ENCODE measurements around the gene DIP2C.
"Not testable (repeated sequence)": the region's sequence is repeated elsewhere in the genome, so short reads cannot be mapped to it uniquely, and the experiment has no call there.

Gene DIP2C

DNA sequence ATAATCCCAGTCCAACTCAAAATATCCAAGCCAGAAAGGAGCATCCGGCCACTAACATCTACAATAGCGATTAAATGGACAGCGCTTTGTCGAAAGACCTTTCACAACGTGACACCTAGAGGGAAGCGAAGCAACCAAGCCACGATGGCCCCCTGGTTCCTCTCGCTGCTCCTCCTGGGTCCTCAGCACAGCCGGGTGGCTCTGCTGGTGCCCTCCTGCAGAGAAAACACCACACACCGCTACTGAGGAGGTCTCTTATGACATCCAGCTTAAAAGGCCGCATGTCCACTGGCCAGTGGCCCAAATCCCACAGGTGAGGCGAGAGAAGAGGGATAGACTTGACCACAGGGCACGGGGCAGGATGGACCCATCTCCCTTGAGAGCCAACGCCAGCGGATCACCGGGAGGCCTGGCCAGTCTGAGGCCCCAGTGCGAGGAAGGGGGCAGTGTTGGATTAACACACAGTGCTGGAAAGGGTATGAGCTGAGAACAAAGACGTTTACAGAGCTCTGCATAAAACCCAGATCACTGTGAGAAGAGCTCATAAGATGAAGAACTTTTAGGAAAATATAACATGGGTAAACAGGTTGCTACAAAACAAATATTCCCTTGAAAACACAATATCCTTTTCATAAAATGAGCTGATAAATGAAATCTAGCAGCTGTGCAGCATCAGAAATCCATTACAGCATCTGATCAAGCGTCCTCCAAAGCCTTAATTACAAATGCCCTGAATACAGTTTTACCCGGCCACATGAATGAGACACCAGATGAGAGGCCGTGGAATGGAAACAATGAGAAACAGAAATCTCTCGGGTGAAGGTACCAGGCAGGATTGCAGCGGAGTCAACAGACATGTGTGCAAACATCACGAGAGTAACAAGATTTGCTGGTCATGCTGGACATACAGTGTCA, 236.7 kb downstream of the DIP2C start:
- Mint-ChIP-seq H3K4me1 (peaks cover 3 to 22% of the 10 kb centered on the region in 2 donors), H3K36me3 (no peaks in the 10 kb centered on the region), H3K4me3 (no peak overlapping the region)

DNA sequence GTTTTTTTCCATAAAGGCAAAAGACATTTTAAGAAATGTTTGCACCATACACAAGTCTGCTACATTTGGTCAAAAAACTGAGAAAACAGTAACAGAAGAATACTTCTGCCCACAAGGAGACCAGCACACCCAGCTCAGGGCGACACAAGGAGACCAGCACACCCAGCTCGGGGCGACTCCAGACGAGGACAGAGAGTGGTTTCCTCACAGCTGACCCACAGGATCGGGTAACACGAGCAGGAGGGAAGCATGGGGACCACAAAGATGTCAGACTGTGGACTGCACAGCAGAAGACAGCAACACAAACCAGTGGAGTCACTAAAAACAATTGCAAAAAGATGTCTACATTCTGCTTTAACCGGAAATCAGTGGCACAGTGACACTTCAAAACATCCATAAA, 237.6 kb downstream of the DIP2C start:
- Mint-ChIP-seq H3K4me3 (no peak overlapping the region), H3K36me3 (no peaks in the 10 kb centered on the region), H3K9me3 (no peaks in the 10 kb centered on the region), H3K4me1 (peaks cover 3 to 22% of the 10 kb centered on the region in 2 donors), H3K27me3 (peaks cover 0 to 5% of the 10 kb centered on the region in 2 donors), H3K27ac (no peak overlapping the region)
- ATAC-seq (replicated peaks), result no peak
- DNase-seq, result no peak

More for the DNA sequence above, 236.7 kb downstream of the DIP2C start:
- Mint-ChIP-seq H3K9me3 (no peaks in the 10 kb centered on the region), H3K27me3 (peaks cover 0 to 5% of the 10 kb centered on the region in 2 donors), H3K27ac (no peak overlapping the region)
- ATAC-seq (replicated peaks), result no peak
- DNase-seq, result no peak

DNA sequence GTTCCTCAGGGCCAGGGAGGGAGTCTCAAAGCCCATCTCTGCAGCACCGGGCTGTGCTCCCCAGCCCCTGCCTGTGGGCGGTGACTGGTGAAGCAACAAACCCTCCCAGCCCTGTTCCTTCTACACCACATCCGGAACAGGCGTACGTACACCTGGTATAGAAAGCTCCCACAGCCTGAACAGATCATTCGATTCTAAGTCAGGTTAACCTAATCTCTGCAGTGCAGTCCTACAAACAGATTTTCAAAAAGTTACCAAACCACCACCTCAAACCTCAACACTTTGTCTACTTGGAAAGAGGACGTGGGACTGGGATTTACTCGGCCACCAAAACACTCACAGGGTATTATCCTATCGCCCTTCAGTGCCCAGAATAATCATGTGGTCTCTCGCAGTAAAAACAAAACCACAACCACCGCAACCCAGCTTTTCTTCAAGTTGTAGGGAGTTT, 238.4 kb downstream of the DIP2C start:
- Mint-ChIP-seq H3K4me3 (peak overlapping the region; percentile 38 to 45), H3K9me3 (no peaks in the 10 kb centered on the region), H3K36me3 (no peaks in the 10 kb centered on the region), H3K27ac (no peak overlapping the region), H3K4me1 (peaks cover 3 to 22% of the 10 kb centered on the region in 2 donors), H3K27me3 (peaks cover 0 to 5% of the 10 kb centered on the region in 2 donors)
- ATAC-seq (replicated peaks), result peak; percentile 96
- DNase-seq, result peak; percentile 28

DNA sequence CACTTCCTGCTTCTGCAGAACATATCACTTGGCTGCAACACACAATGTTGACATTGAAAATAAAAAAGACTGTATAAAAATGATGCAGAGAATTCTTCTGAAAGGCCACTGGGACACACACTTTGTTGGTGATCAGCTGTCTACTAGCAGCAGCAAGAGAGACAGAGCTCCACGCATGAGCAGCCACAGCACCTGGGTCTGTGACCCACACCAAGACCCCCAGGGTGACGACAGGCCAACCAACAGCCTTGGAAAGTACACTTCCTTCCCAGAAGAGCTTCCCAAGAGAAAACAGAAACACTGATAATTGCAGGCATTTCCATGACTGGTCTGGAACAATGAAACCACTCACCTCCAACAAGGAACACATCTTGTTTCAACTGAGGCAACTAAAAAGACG, 239.0 kb downstream of the DIP2C start:
- no peak for DNase-seq
- no peak for ATAC-seq (replicated peaks)
- H3K36me3 Mint-ChIP-seq, result no peaks in the 10 kb centered on the region
- H3K27ac Mint-ChIP-seq, result no peak overlapping the region
- H3K4me3 Mint-ChIP-seq, result peak overlapping the region in 1 of 2 donors; percentile 11
- peaks cover 3 to 22% of the 10 kb centered on the region in 2 donors for H3K4me1 Mint-ChIP-seq
- H3K27me3 Mint-ChIP-seq, result peaks cover 0 to 5% of the 10 kb centered on the region in 2 donors
- H3K9me3 Mint-ChIP-seq, result no peaks in the 10 kb centered on the region

GRCh38 chr10:449331-449730, 240.1 kb downstream of the DIP2C start:
- DNase-seq; H3K36me3 Mint-ChIP-seq; H3K27me3 Mint-ChIP-seq; H3K9me3 Mint-ChIP-seq; H3K4me3 Mint-ChIP-seq; H3K27ac Mint-ChIP-seq; ATAC-seq (replicated peaks): not testable (repeated sequence)
- H3K4me1 Mint-ChIP-seq, result peaks cover 3 to 22% of the 10 kb centered on the region in 2 donors

DNA sequence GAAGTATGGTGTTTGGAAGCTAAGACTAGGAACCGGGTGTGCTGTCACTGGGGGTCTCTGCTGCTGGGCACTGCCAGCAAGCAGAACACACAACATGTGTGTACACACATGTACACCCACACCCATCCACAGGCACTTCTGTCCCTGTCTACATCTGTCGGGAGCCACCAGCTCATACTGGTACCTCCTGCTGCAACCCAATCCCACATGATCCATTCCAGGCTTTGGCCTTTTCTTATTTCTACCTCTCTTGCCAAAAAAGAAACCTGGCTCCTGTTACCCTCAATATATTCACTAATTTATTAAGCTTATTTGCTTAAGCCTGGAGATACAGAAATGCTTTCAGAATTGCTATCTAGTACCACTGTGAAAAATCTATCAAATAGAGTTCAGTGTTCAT, 246.0 kb downstream of the DIP2C start:
- DNase-seq (no peak), ATAC-seq (replicated peaks) (no peak)
- Mint-ChIP-seq H3K4me1 (peaks cover 0 to 4% of the 10 kb centered on the region in 2 donors), H3K27ac (no peak overlapping the region), H3K9me3 (no peaks in the 10 kb centered on the region), H3K4me3 (no peak overlapping the region), H3K36me3 (peaks cover 0 to 1% of the 10 kb centered on the region in 2 donors), H3K27me3 (peaks cover 8 to 17% of the 10 kb centered on the region in 2 donors)

DNA sequence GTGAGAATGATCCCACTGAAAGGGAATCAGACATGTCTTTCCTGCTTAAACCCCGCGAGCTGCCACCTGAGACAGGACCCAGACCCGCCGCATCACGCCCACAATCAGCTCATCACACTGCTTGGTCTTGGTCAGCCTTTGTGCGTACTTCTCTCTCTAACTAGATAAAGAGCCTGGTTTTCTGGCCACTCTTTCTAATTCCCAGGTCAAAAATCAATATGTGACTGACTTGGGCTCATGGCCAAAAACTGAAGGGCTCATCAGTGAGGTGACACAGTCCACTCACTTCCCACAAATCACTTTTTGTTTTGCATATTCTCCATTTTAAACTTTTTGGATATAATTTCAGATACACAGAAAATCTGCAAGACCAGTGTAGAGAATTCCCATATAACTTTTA, 247.3 kb downstream of the DIP2C start:
- peaks cover 0 to 3% of the 10 kb centered on the region in 2 donors for H3K9me3 Mint-ChIP-seq
- peaks cover 12 to 17% of the 10 kb centered on the region in 2 donors for H3K27me3 Mint-ChIP-seq
- H3K4me3 Mint-ChIP-seq, result no peak overlapping the region
- no peak overlapping the region for H3K27ac Mint-ChIP-seq
- peaks cover 3 to 6% of the 10 kb centered on the region in 2 donors for H3K36me3 Mint-ChIP-seq
- ATAC-seq (replicated peaks) (no peak), DNase-seq (no peak)
- H3K4me1 Mint-ChIP-seq, result peaks cover 0 to 4% of the 10 kb centered on the region in 2 donors

DNA sequence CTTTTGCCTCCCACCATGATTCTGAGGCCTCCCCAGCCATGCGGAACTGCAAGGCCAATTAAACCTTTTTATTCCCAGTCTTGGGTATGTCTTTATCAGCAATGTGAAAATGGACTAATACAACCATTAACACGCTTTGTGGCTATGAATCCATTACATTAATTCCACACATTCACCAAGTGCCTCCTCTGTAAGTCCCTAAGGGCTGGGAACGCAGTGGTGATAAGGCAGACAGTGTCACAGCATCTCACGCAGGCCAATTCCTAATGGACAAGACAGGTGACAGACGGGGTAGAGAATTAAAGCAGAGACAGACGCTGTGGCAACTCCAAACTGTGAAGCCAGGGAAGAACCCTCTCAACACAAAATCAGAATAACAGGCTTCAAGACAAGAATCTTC, 247.8 kb downstream of the DIP2C start:
- Mint-ChIP-seq H3K4me3 (no peak overlapping the region), H3K27ac (no peak overlapping the region), H3K9me3 (peaks cover 0 to 4% of the 10 kb centered on the region in 2 donors), H3K4me1 (peaks cover 0 to 4% of the 10 kb centered on the region in 2 donors), H3K27me3 (peaks cover 13 to 17% of the 10 kb centered on the region in 2 donors), H3K36me3 (peaks cover 6 to 8% of the 10 kb centered on the region in 2 donors)
- DNase-seq (no peak), ATAC-seq (replicated peaks) (no peak)

DNA sequence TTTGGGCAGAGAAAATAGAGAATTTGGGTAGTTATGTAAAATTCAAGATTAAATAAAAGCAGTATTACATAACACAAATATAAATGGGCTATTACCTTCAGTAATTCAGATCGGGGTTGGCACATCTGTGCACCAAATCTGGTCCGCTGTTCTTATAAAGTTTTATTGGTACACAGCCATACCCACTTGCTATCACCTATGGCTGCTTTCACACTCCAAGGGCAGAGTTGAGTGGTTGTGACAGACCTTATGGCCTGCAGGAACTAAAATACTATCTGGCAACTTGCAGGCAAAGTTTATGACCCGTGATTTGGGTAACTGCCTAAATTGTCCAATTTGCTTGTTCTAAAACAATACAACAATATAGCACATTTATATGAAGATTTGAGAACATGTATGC, 249.3 kb downstream of the DIP2C start:
- DNase-seq (no peak), ATAC-seq (replicated peaks) (no peak)
- Mint-ChIP-seq H3K9me3 (peaks cover 0 to 4% of the 10 kb centered on the region in 2 donors), H3K4me1 (peaks cover 0 to 4% of the 10 kb centered on the region in 2 donors), H3K27ac (no peak overlapping the region), H3K4me3 (no peak overlapping the region), H3K27me3 (peaks cover 13 to 19% of the 10 kb centered on the region in 2 donors), H3K36me3 (peaks cover 6 to 8% of the 10 kb centered on the region in 2 donors)

GRCh38 chr10:437698-438490, 251.6 kb downstream of the DIP2C start:
- Mint-ChIP-seq H3K4me3 (no peak overlapping the region), H3K27ac (no peak overlapping the region), H3K9me3 (peaks cover 0 to 4% of the 10 kb centered on the region in 2 donors), H3K36me3 (peaks cover 6 to 10% of the 10 kb centered on the region in 2 donors), H3K4me1 (peaks cover 0 to 4% of the 10 kb centered on the region in 2 donors), H3K27me3 (peaks cover 5 to 22% of the 10 kb centered on the region in 2 donors)
- DNase-seq, result no peak
- no peak for ATAC-seq (replicated peaks)

DNA sequence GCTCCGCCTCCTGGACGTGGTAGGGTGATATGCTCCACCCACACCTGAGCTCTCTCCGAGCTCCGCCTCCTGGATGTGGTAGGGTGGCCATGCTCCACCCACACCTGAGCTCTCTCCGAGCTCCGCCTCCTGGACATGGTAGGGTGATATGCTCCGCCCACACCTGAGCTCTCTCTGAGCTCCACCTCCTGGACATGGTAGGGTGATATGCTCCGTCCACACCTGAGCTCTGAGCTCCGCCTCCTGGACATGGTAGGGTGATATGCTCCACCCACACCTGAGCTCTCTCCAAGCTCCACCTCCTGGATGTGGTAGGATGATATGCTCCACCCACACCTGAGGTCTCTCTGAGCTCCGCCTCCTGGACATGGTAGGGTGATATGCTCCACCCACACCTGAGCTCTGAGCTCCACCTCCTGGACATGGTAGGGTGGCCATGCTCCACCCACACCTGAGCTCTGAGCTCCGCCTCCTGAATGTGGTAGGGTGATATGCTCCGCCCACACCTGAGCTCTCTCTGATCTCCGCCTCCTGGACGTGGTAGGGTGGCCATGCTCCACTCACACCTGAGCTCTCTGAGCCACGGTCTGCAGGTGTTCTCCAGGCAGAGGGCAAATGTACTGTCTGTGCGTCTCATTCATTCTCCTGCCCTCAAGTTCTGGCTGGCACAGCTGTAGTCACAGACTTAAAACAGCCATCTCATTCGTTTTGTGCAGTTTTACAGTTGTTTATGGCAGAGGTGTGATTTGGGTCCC, 252.4 kb downstream of the DIP2C start:
- no peak for ATAC-seq (replicated peaks)
- Mint-ChIP-seq H3K36me3 (peaks cover 6 to 10% of the 10 kb centered on the region in 2 donors), H3K27me3 (peaks cover 5 to 15% of the 10 kb centered on the region in 2 donors), H3K9me3 (peaks cover 0 to 4% of the 10 kb centered on the region in 2 donors), H3K27ac (no peak overlapping the region), H3K4me3 (no peak overlapping the region), H3K4me1 (peaks cover 0 to 4% of the 10 kb centered on the region in 2 donors)
- DNase-seq, result no peak

DNA sequence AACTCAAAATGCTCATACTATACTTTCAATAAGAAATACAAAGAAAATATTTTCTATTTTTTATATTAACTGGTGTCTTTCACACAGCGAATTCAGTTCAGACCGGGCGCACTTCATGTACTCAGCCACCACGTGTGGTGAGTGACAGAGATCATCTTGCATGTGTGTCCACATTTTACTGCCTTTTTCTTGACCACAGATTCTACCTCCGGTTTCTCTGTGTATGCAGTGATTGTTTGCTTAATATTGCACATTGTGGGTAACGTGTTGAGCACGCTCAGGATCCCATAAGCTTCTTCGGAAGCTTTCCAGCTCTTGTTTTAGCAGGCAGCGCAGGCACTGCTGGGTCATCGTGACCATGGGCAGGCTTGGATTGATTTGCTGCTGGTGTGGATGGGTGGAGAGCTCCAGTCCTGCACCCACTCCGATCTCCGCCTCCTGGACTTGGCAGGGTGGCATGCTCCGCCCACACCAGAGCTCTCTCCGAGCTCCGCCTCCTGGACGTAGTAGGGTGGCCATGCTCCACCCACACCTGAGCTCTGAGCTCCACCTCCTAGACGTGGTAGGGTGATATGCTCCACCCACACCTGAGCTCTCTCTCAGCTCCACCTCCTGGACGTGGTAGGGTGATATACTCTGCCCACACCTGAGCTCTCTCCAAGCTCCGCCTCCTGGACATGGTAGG, 253.3 kb downstream of the DIP2C start:
- Mint-ChIP-seq H3K27ac (no peak overlapping the region), H3K27me3 (peaks cover 5 to 15% of the 10 kb centered on the region in 2 donors), H3K4me1 (peaks cover 0 to 4% of the 10 kb centered on the region in 2 donors), H3K4me3 (no peak overlapping the region), H3K9me3 (peaks cover 0 to 4% of the 10 kb centered on the region in 2 donors), H3K36me3 (peaks cover 6 to 10% of the 10 kb centered on the region in 2 donors)
- ATAC-seq (replicated peaks) (no peak), DNase-seq (no peak)

DNA sequence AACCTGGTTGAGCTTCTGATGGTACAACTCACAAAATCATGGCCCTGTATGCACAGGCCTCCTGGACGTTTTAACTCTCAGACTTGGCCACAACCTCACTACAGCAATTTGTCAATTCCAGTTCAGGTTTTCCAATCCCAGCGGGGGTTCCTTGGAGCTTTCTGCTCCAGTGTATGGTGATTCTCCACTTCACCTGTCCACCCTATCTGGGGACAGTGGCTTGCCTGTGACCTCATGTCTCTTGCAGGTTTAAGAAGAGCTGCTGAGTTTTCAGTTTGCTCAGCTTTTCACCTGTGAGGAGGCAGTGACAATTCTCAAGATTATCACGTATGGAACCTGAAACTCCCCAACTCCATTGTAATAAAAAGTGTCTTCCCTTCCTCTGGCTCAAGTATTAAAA, 254.1 kb downstream of the DIP2C start:
- DNase-seq, result no peak
- Mint-ChIP-seq H3K27ac (no peak overlapping the region), H3K36me3 (peaks cover 6 to 10% of the 10 kb centered on the region in 2 donors), H3K4me1 (peaks cover 0 to 4% of the 10 kb centered on the region in 2 donors), H3K27me3 (peaks cover 5 to 15% of the 10 kb centered on the region in 2 donors), H3K9me3 (peaks cover 0 to 4% of the 10 kb centered on the region in 2 donors), H3K4me3 (no peak overlapping the region)
- no peak for ATAC-seq (replicated peaks)
